CD1c-positive myeloid dendritic cell (primary cell): ENCODE measurements around the gene EMSY.
"Not testable (repeated sequence)": the region's sequence is repeated elsewhere in the genome, so short reads cannot be mapped to it uniquely, and the experiment has no call there.

Source experiments
- DNase-seq: peaks from one replicate; pipeline ENCODE4 v3.0.0-alpha.2; 2016; ENCODE audit errors: extremely low spot score

The EMSY gene

GRCh38 chr11:76444384-76445120 is at the start of gene EMSY:
TSS of gene EMSY (plus strand) at chr11:76445018. CDS start at chr11:76446939, 1,921 bp downstream.
- DNase-seq: peak; percentile 97

- no peak for DNase-seq
Observed at GRCh38 chr11:76395296-76395695, 49.5 kb upstream of the EMSY start.

- DNase-seq: no peak
Observed at GRCh38 chr11:76397383-76397782, 47.4 kb upstream of the EMSY start.

GRCh38 chr11:76400967-76401366 is 43.9 kb upstream of the EMSY start:
- DNase-seq: no peak

- DNase-seq: not testable (repeated sequence)
Observed at GRCh38 chr11:76401484-76401883, 43.3 kb upstream of the EMSY start.

- no peak for DNase-seq
Observed at GRCh38 chr11:76406359-76406758, 38.5 kb upstream of the EMSY start.

- DNase-seq: no peak
Observed at GRCh38 chr11:76408171-76408965, 36.5 kb upstream of the EMSY start.

- DNase-seq: no peak
Observed at GRCh38 chr11:76410851-76411357, 33.9 kb upstream of the EMSY start.

- DNase-seq: no peak
Observed at GRCh38 chr11:76415073-76415472, 29.7 kb upstream of the EMSY start.

- DNase-seq: peak; percentile 32
Observed at GRCh38 chr11:76419896-76420295, 24.9 kb upstream of the EMSY start.

- no peak for DNase-seq
Observed at GRCh38 chr11:76424379-76424778, 20.4 kb upstream of the EMSY start.

- DNase-seq: no peak
Observed at GRCh38 chr11:76424891-76425290, 19.9 kb upstream of the EMSY start.

- no peak for DNase-seq
Observed at GRCh38 chr11:76426660-76427059, 18.2 kb upstream of the EMSY start.

- no peak for DNase-seq
Observed at GRCh38 chr11:76436020-76436419, 8.8 kb upstream of the EMSY start.

GRCh38 chr11:76443268-76443980 is 1.4 kb upstream of the EMSY start:
- no peak for DNase-seq

- DNase-seq: no peak
Observed at GRCh38 chr11:76444065-76444383, 794 bp upstream of the EMSY start.

GRCh38 chr11:76445121-76446084 is 585 bp downstream of the EMSY start:
- peak; percentile 83 for DNase-seq

GRCh38 chr11:76448506-76448905 is 3.7 kb downstream of the EMSY start:
- no peak for DNase-seq

- no peak for DNase-seq
Observed at GRCh38 chr11:76453248-76453647, 8.4 kb downstream of the EMSY start.

- no peak for DNase-seq
Observed at GRCh38 chr11:76455331-76455730, 10.5 kb downstream of the EMSY start.

GRCh38 chr11:76455931-76456330 is 11.1 kb downstream of the EMSY start:
- DNase-seq: no peak
